CD14-positive monocyte (primary cell): Measurements from ENCODE around the gene PRKACA. TPM values are rescaled to one million over a fixed set of nuclear protein-coding genes. Genes with fewer than 3 reads are reported as not detected.

Experiments used
- DNase-seq, 3 donors: peaks; one replicate each; pipeline ENCODE4 v3.0.0-alpha.2; 2011 to 2022
- H2AFZ ChIP-seq: 2 replicates; pipeline ENCODE4 v1.6.0; 2012; ENCODE audit warnings: mild to moderate bottlenecking, low read depth, low read length, inconsistent platforms; ENCODE audit not compliant: insufficient read depth, poor library complexity, severe bottlenecking
- H3K27ac ChIP-seq, 2 donors: 1 replicate in 1 of 2; 2 replicates in 1 of 2; pipeline ENCODE4 v1.5.1; 2012 to 2013; ENCODE audit warnings: low read length in 2 of 2, control low read depth in 1 of 2, inconsistent platforms in 1 of 2, low read depth in 1 of 2, mild to moderate bottlenecking in 1 of 2
- H3K27me3 ChIP-seq, 2 donors: one replicate each; pipeline versions ENCODE4 v1.6.0 to v1.6.1; 2011 to 2013; ENCODE audit warnings: low read length in 2 of 2; ENCODE audit not compliant: control insufficient read depth in 2 of 2, insufficient read depth in 2 of 2
- H3K36me3 ChIP-seq, 2 donors: replicated peaks in 1 of 2; 1 replicate in 1 of 2; 2 replicates in 1 of 2; pipeline versions ENCODE4 v1.5.1 to v1.6.1; 2012 to 2013; ENCODE audit warnings: low read length in 2 of 2, control low read depth in 1 of 2, inconsistent platforms in 1 of 2, mild to moderate bottlenecking in 1 of 2; ENCODE audit not compliant: insufficient read depth in 2 of 2, control insufficient read depth in 1 of 2
- H3K4me1 ChIP-seq, 2 donors: 1 replicate in 1 of 2; 2 replicates in 1 of 2; pipeline versions ENCODE4 v1.5.1 to v1.6.1; 2012 to 2013; ENCODE audit warnings: low read length in 2 of 2, control low read depth in 1 of 2, inconsistent platforms in 1 of 2, mild to moderate bottlenecking in 1 of 2, moderate library complexity in 1 of 2; ENCODE audit not compliant: insufficient read depth in 2 of 2, control insufficient read depth in 1 of 2
- H3K4me2 ChIP-seq: replicated peaks from 2 replicates; pipeline ENCODE3; 2012; ENCODE audit warnings: low read length, moderate library complexity, mild to moderate bottlenecking; ENCODE audit not compliant: poor library complexity, severe bottlenecking; ENCODE audit errors: extremely low read depth
- H3K4me3 ChIP-seq, 3 experiments: fragments of 200-600 bp in 1 of 3; sonication (generic) in 1 of 3; replicated peaks in 1 of 3; 1 replicate in 2 of 3; 2 replicates in 1 of 3; pipeline ENCODE4 v1.5.1; 2011 to 2013; ENCODE audit warnings: low read length in 3 of 3, mild to moderate bottlenecking in 3 of 3, control low read depth in 2 of 3, low read depth in 2 of 3, inconsistent platforms in 1 of 3, moderate library complexity in 1 of 3
- H3K79me2 ChIP-seq: 2 replicates; pipeline ENCODE4 v1.6.0; 2012; ENCODE audit warnings: mild to moderate bottlenecking, control low read depth, inconsistent platforms, low read length, moderate library complexity; ENCODE audit not compliant: insufficient read depth
- H3K9ac ChIP-seq: 2 replicates; pipeline ENCODE4 v1.6.0; 2017; ENCODE audit warnings: low read length, mild to moderate bottlenecking; ENCODE audit not compliant: insufficient read depth, poor library complexity, severe bottlenecking
- H3K9me3 ChIP-seq, 2 donors: replicated peaks in 1 of 2; 1 replicate in 1 of 2; 2 replicates in 1 of 2; pipeline versions ENCODE4 v1.5.1 to v1.6.1; 2012 to 2013; ENCODE audit warnings: low read length in 2 of 2, control low read depth in 1 of 2; ENCODE audit not compliant: control insufficient read depth in 1 of 2, insufficient read depth in 1 of 2
- H4K20me1 ChIP-seq: 2 replicates; pipeline ENCODE4 v1.6.0; 2012; ENCODE audit warnings: mild to moderate bottlenecking, low read length, control low read depth, moderate library complexity; ENCODE audit not compliant: insufficient read depth
- H3K27ac Mint-ChIP-seq, 7 donors: one replicate each; pipeline ENCODE4 v1.8.0; 2020; ENCODE audit warnings: mild to moderate bottlenecking in 7 of 7, mixed read lengths in 7 of 7, moderate library complexity in 6 of 7, inconsistent platforms in 2 of 7
- H3K27me3 Mint-ChIP-seq, 3 donors: one replicate each; pipeline ENCODE4 v1.8.0; 2021 to 2022; ENCODE audit warnings: low read depth in 3 of 3, mild to moderate bottlenecking in 3 of 3, mixed read lengths in 3 of 3, moderate library complexity in 3 of 3, inconsistent platforms in 1 of 3
- H3K36me3 Mint-ChIP-seq, 2 donors: one replicate each; pipeline ENCODE4 v1.8.0; 2020; ENCODE audit warnings: mixed read lengths in 2 of 2, inconsistent platforms in 1 of 2, mild to moderate bottlenecking in 1 of 2
- H3K4me1 Mint-ChIP-seq: one replicate; pipeline ENCODE4 v1.8.0; 2020; ENCODE audit warnings: mild to moderate bottlenecking, mixed read lengths
- H3K4me3 Mint-ChIP-seq, 2 donors: one replicate each; pipeline ENCODE4 v1.8.0; 2020; ENCODE audit warnings: mild to moderate bottlenecking in 2 of 2, mixed read lengths in 2 of 2, moderate library complexity in 1 of 2
- H3K9me3 Mint-ChIP-seq, 7 donors: one replicate each; pipeline ENCODE4 v1.8.0; 2020 to 2022; ENCODE audit warnings: mixed read lengths in 7 of 7, mild to moderate bottlenecking in 6 of 7, moderate library complexity in 6 of 7, inconsistent platforms in 2 of 7
- WGBS: methylation state at CpG from one replicate; pipeline ENCODE4 v1.1.5; 2013; ENCODE audit warnings: missing lambda C conversion rate; ENCODE audit not compliant: insufficient coverage; 5-methylcytosine and 5-hydroxymethylcytosine counted together
- intact Hi-C, 2 donors: fragments of 100-400 bp; cut with micrococcal nuclease; formaldehyde crosslinking; loops; one replicate each; pipeline versions ENCODE4 v1.15.0 to v1.15.1; 2023
- polyA plus RNA-seq, 3 donors: library from polyadenylated mRNA; depleted of rRNA in 1 of 3; unstranded in 2 of 3; stranded (reverse) in 1 of 3; fragments of 300-500 nt in 2 of 3; fragments of >200 nt in 1 of 3; fragmentation: Illumina TruSeq in 2 of 3; gene quantifications; 1 replicate in 2 of 3; 2 replicates in 1 of 3; pipeline ENCODE4 v1.2.3, GENCODE V29; 2012 to 2021
- TF ChIP-seq, protein P1 (sequence below): fragments of 200-600 bp; IDR thresholded peaks from one replicate; pipeline ENCODE4 v1.8.0; 2022; ENCODE audit warnings: antibody characterized with exemption, mild to moderate bottlenecking

PRKACA gene
- polyA plus RNA-seq, 3 donors: 2.0 to 231 (median 3.8) TPM

DNA sequence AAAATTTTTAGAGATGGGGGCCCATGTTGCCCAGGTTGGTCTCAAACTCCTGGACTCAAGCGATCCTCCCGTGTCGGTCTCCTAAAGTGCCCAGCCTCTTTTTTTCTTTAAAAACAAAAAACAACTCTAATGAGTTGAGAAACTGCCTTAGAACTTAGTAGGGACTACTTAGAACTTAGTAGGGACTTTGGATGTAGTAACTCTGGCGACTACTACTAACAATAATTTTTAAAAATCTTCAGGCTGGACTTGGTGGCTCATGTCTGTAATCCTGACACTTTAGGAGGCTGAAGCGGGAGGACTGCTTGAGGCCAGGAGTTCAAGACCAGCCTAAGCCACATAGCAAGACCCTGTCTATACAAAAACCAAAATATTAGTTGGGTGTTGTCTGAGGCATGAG, 31.5 kb downstream of the PRKACA start:
- Histone ChIP-seq H3K4me3 (no peak overlapping the region), H3K4me2 (no peak overlapping the region), H3K9ac (no peak overlapping the region), H4K20me1 (peaks cover 15% of the 10 kb centered on the region), H3K27ac (no peak overlapping the region), H3K4me1 (peaks cover 18 to 23% of the 10 kb centered on the region in 2 donors), H3K79me2 (peaks cover 5% of the 10 kb centered on the region), H3K27me3 (peaks cover 0 to 2% of the 10 kb centered on the region in 2 donors), H3K9me3 (no peaks in the 10 kb centered on the region), H2AFZ (no peak overlapping the region), H3K36me3 (peaks cover 7 to 13% of the 10 kb centered on the region in 2 donors)
- no peak for DNase-seq
- intact Hi-C loops: no loop called here
- Mint-ChIP-seq H3K27ac (no peak overlapping the region), H3K9me3 (peaks cover 0 to 3% (median 0%) of the 10 kb centered on the region in 7 donors), H3K4me3 (no peak overlapping the region), H3K27me3 (peaks cover 2 to 8% (median 5%) of the 10 kb centered on the region in 3 donors), H3K4me1 (peaks cover 14% of the 10 kb centered on the region), H3K36me3 (peaks cover 18 to 19% of the 10 kb centered on the region in 2 donors)
- TF ChIP-seq, protein P1, sequence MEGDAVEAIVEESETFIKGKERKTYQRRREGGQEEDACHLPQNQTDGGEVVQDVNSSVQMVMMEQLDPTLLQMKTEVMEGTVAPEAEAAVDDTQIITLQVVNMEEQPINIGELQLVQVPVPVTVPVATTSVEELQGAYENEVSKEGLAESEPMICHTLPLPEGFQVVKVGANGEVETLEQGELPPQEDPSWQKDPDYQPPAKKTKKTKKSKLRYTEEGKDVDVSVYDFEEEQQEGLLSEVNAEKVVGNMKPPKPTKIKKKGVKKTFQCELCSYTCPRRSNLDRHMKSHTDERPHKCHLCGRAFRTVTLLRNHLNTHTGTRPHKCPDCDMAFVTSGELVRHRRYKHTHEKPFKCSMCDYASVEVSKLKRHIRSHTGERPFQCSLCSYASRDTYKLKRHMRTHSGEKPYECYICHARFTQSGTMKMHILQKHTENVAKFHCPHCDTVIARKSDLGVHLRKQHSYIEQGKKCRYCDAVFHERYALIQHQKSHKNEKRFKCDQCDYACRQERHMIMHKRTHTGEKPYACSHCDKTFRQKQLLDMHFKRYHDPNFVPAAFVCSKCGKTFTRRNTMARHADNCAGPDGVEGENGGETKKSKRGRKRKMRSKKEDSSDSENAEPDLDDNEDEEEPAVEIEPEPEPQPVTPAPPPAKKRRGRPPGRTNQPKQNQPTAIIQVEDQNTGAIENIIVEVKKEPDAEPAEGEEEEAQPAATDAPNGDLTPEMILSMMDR: no peak
- no CpG with 5 or more reads among the region's 5 CpGs for WGBS

DNA sequence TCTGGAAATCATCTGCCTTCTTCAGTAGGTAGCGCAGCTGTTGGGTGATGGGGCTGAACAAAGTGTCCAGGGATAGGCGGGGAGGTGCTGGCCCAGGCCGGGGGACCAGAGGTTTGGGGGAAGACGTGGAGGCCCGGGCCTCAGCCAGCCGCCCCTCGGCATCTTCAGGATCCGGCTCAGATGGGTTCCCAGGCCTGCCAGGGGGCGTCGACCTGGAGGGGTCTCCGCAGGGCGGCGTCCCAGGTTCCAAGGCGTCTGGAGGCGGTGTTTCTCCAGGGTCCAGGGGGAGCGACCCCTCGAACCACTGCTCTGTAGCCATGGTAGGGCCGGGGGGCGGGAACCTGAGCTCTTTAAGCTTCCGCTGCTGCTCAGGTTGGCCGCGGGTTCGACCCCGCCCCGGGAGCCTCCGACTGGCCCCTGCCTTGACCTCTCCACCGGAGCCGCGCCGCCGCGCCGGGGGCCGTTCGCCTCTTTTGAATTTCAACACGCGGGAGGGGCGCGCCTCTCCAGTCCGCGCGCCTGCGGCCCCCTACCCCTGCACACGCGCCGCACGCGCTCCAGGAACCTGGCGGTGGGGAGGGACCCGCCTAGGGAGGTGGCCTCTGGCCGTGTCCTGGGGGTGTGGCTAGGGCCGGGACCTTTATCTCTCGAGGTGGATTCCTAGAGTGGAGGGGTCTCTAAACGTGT, 32.1 kb downstream of the PRKACA start, which contains the start of gene C19orf67:
TSS of gene C19orf67 (minus strand) at position 475 of the 687 bp plus-strand sequence. CDS start at position 319, 156 bp downstream.
- H3K4me3 Mint-ChIP-seq: no peak within 1 kb of the TSS
- H4K20me1 ChIP-seq: peaks cover 15% of the 10 kb centered on the region
- WGBS: 93% methylated on average over 42 of the region's 54 CpGs

More for the DNA sequence above, 32.1 kb downstream of the PRKACA start, which contains the start of gene C19orf67:
- no peaks in the 10 kb centered on the region for H3K9me3 ChIP-seq
- DNase-seq: no peak
- peaks cover 7 to 13% of the 10 kb centered on the region in 2 donors for H3K36me3 ChIP-seq
- H2AFZ ChIP-seq: no peak within 1 kb of the TSS
- H3K27ac ChIP-seq: no peak within 1 kb of the TSS
- peaks cover 5% of the 10 kb centered on the region for H3K79me2 ChIP-seq
- intact Hi-C loops: no loop called here
- peaks cover 0 to 2% of the 10 kb centered on the region in 2 donors for H3K27me3 ChIP-seq
- TF ChIP-seq, protein P1: no peak
- H3K4me1 ChIP-seq: peaks cover 23 to 29% of the 10 kb centered on the region in 2 donors
- Mint-ChIP-seq H3K4me1 (peaks cover 16% of the 10 kb centered on the region), H3K36me3 (peaks cover 18 to 19% of the 10 kb centered on the region in 2 donors), H3K27me3 (peaks cover 2 to 8% (median 5%) of the 10 kb centered on the region in 3 donors), H3K9me3 (peaks cover 0 to 3% (median 0%) of the 10 kb centered on the region in 7 donors), H3K27ac (no peak within 1 kb of the TSS)
- H3K9ac ChIP-seq: no peak within 1 kb of the TSS
- no peak within 1 kb of the TSS for H3K4me2 ChIP-seq
- H3K4me3 ChIP-seq: no peak within 1 kb of the TSS
